Activated T-helper 1 cell treated with Interleukin-2 at 50 U/mL for 16 hours (primary cell): ENCODE results near the gene TTLL12.

ENCODE experiments used
- DNase-seq: peaks from one replicate; pipeline ENCODE4 v3.0.0-alpha.2; 2020; ENCODE audit warnings: low read depth

TTLL12 gene

GRCh38 chr22:43172191-43172590 lies 14.7 kb downstream of the TTLL12 start:
- no peak for DNase-seq

- DNase-seq: no peak
Observed at GRCh38 chr22:43171607-43172006, 15.3 kb downstream of the TTLL12 start.

GRCh38 chr22:43171019-43171491 lies 15.9 kb downstream of the TTLL12 start:
- no peak for DNase-seq

- DNase-seq: no peak
Observed at GRCh38 chr22:43170131-43170480, 16.8 kb downstream of the TTLL12 start.

DNA sequence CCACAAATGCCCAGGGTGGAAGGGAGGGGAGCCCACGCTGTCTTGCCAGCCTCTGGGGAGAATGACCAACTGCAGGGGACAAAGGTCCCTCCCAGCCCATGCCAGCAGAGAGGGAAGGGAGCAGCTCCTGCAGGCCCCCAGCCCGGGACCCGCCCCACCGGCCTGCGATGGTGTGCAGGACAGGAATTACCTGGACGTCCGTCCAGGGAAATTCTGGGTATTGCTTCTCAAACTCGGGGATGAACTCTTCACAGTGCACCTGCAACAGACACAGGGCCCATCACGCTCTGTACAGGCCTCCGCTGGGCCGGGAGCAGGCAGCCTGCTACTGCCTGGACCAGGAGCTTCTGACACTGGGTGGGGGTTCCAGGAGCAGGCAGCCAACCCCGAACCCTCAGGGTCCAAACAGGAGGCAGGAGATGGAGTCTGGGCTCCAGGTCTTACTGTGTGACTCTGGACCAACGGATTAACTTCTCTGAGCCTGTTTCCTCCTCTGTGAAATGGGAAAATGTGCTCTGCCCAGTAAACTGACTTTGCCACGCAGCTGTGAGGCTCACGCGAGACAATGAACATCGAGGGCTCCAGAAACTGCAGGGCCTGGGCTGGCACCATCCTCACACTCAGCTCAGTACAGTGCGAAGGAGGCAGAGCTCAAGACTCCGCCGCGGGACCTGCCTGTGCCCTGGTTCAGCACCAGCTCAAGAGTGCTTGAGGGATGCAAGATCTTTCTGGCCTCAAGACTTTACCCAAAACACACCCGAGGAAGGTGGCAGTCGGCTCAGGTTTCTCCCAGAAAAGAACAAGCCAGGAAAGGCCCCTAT lies 17.4 kb downstream of the TTLL12 start:
- no peak for DNase-seq

- DNase-seq: no peak
Observed at GRCh38 chr22:43168471-43169309, 18.2 kb downstream of the TTLL12 start.

DNA sequence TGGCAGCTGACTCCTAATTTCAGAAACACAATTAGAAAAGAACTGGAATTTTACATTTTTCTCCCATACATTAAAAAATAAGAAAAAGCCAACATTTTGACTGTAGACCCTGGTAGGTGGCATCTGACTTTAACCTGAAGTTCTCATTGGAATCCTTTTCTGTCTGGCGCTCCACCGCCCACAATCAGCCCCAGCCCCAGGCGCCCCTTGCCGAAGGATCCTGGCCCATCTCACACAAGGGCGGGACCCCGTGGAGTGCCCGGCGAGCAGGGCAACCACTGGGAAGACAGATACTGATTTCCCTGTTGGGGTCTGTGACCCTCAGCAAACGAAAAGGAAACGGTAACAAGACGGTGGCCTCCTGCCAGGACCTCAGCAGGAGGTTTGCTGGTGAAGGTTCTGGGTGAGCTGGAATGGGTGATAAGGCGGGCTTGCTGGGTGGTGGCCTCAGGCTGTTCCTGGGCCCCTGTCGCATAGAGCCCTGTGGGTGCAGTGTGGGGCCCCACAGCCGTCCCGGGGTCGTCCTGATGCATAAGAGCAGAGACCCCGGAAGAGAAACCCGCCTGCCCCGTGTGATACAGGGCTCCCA lies 19.8 kb downstream of the TTLL12 start:
- DNase-seq: no peak

DNA sequence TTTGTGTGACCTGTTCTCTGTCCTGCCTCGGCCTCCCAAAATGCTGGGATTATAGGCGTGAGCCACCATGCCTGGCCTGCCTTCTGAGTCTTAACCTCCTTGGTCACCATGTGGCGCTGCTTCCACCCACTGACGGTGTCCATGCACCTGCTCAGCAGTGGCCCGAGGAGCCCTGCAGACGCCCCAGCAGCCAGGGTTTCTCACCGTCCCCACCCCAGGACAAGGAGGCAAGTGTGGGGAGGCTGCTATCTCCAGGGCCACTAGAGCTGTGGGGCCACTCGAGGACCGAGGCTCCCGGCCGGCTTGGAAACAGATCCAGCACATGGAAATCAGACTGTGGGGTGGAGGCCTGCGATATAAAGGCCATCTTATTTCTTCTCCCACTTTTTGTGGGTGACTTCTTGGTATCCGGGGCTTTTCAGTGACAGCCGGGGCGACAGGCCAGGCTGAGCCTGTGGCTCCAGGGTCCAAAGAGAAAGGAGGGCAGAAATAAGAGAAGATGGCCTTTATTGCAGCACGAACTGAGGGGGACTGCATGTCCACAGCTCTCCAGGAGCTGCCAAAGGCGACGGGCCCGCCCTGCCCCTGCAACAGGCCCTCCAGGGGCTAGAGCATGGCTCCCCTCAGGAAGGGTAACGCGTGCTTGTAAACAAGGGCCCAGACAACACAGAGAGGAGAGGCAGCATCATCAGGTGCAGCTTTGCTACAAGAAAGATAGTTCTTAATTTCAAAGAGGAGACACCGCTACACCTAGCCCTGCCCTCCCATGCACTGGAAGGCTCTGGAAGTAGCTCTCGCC lies 20.6 kb downstream of the TTLL12 start:
- DNase-seq: no peak

DNA sequence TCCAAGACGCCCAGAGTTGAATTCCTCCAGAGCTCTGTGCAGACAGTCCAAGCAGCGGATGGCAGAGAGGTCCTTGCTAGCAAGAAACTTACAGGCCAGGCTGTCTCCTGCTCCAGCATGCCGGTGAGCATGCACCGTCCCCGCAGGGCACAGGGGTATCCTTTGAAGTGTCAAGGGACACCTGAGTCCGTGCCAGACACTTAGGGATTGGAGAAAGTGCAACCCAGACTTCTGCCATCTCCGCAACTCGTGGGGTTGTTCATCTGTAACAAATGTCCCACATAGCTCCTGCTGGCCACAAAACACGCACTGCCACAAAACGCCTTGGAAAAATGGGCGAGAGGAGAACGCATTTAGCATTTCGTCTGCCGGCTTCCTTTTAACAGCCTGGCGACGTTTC lies 22.3 kb downstream of the TTLL12 start:
- no peak for DNase-seq

- DNase-seq: no peak
Observed at GRCh38 chr22:43163241-43163795, 23.6 kb downstream of the TTLL12 start.

DNA sequence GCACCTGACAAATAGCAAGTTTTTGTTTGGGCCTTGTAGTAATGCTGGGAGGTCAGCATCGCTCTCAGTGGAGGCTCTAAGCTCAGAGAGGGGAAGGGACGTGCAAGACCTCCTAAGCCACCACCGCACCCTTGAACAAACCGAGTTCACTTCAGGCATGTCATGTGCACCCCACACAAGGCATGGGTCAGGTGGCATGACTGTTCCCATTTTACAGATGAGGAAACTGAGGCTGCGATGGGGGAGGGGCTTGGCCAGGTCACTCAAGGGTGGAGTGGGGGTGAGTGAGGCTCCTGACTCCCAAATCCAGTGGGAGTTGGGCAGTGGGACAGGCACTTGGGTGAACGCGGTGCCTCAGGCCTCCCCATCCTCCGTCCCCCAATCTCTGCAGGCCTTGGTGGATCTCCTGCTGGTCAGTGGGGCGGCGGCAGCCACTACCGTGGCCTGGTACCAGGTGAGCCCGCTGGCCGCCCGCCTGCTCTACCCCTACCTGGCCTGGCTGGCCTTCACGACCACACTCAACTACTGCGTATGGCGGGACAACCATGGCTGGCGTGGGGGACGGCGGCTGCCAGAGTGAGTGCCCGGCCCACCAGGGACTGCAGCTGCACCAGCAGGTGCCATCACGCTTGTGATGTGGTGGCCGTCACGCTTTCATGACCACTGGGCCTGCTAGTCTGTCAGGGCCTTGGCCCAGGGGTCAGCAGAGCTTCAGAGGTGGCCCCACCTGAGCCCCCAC lies 24.4 kb downstream of the TTLL12 start:
- DNase-seq: no peak

DNA sequence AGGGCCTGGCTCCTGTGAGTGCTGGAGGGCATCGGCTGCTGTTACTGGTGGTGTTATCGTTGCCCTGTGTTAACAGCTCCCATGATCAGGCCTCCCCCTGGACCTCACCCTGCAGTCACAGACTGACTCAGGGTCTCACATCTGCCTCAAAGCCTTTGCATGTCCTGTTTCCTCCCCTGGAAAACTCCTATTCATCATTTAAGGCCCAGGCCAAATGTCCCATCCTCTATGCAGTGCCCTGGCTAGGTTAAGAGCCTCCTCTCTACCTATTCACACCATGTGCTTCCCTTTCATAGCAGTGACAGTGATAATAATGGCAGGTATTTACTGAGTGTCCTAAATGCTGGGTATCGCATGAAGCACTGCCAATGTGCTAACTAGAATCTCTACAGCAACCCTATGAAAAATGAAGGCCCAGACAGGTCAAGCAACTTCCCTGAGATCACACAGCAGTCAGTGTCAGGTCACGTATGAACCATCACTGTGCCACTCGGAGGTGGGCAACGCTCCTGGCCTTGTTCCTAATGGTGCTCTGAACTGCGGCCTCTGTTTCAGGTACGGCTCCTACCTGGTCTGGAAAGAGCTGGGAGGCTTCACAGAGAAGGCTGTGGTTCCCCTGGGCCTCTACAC lies 26.3 kb downstream of the TTLL12 start:
- no peak for DNase-seq

DNA sequence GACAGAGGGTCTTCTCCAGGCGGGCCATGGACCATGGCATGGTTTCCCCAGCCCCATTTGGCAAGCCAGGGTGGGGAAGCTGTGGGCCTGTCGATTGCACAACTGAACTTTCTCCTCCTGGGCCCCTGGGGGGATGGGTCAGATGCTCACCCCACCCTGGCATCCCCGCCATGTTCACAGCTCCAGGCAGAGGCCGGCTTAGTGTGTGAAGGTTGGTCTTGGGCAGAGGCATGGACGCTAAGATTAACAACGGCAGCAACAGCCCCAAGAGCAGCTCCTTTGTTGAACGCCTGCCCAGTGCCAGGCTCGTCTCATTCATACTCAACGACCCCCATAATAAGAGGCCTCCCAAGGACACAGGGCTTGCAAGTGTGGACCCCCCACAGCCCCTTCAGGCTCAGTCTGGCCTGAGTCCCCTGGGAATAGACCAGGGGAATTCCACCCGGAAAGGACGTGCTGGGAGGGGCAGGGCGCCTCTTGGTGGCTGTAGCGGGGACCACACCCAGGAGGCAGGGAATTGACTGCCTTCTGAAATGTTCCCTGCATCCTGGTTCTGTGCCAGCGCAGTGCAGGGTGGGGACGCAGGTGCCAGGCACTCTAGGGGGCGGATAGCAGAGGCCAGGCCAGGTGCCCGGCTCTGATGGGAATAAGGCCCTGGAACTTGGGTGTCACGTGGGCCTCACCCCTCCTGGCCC lies 27.3 kb downstream of the TTLL12 start:
- DNase-seq: no peak

GRCh38 chr22:43158778-43159483 lies 28.0 kb downstream of the TTLL12 start:
- DNase-seq: no peak

DNA sequence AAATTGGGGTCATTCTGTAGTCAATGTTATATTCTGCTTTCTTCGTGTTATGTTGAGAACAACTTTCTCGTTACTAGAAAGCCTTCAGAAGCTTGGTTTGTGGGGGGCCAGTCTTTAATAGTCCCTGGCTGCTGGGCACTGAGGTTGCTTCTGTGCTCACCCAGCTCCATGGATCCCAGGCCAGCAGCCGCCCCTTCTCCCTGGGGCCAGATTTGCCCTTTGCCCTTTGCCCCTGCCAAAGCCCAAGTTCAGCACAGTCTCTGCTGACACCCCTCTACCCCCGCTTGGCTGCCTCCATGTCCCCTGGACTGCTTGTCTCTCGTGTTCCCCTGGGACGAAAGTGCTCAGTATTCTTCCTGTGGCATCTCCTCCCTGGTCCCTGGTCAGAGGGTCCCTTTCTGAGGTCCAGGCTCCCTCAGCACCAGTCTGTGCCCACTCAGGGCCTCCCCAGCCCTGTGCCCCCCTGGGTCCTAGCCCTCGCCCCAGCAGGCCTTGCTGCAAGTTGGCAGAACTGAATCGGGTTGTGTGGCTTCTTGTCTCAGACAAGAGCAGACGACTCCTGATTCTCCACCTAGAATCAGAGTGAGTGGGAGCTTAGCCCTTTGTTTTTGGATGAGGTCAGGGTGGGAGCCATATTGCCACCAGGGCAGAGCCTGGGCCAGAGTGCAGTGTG lies 28.9 kb downstream of the TTLL12 start:
- DNase-seq: no peak

DNA sequence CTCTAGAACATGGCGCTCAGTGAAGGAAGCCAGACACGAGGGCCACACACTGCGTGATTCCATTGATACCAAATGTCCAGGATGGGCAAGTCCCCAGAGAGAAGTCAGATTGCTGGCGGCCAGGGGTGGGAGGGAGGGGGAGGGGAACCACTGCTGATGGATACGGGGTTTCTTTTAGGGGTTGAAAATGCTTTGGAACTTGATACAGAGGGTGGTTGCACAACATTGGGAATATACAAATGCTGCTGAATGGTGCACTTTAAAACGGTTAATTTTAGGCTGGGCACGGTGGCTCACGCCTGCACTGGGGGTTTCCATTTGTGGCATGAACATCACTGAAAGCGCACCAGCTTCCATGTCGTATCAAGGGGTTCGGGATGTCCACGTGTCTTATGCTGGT lies 30.5 kb downstream of the TTLL12 start:
- DNase-seq: no peak

DNA sequence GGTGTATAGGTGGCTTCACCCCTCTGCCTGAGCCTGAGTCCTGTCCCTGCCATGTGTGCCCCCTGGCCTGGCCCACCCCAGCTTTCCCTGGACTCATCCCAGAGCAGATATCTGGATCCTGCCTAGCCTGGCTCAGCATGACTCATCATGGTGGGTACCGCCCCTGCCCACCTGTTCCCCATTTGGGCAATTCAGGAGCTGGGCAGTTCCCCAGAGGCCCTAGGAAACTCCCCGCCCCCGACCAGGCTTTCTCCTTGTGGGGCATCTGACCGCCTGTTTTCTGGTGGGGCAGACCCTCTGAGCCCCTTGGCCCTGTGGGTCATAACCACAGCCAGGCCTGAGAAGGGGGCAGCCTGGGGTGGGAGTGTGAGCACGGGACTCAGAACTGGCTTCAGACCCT lies 31.1 kb downstream of the TTLL12 start:
- no peak for DNase-seq

DNA sequence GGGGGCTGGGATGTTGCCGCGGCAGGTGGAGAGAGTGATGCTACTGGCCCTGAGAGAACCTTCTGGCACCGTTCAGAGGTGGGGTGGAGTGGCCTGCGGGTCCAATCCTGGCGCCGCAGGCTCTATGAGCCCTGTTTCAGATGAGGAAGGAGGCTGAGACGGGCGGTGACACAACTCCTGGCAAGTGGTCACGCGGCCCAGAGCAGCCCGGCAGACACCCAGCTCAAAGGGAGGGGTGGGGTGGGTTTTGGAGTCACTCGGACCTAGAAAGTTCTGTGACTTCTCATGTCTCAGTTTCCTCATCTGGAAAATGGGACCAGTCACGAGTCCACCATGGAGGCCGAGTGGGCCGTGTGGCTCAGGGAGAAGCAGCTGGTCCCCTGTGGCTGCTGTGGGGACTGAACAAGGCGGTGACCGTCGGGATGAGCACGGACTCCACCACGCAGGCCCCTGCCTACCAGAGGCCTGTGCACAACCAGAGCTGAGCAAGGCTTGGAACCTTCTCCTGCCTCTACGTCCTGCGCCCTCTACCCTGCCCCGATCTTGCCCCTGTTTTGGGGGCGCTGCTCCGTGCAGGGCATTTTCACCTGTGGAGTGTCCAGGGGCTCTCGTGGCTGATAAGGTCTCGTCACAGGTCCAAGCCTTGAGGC lies 31.9 kb downstream of the TTLL12 start:
- DNase-seq: no peak
